HG03060 (cell line): ENCODE results near the gene SLN.
"Not testable (repeated sequence)": the region's sequence is repeated elsewhere in the genome, so short reads cannot be mapped to it uniquely, and the experiment has no call there.

Experiments used
- ATAC-seq: cut with Tn5 transposase; IDR thresholded peaks from one replicate; pipeline ENCODE4 v1.9.1; 2021; ENCODE audit warnings: low read depth, moderate number of reproducible peaks; ENCODE audit not compliant: unreplicated experiment

The SLN gene

DNA sequence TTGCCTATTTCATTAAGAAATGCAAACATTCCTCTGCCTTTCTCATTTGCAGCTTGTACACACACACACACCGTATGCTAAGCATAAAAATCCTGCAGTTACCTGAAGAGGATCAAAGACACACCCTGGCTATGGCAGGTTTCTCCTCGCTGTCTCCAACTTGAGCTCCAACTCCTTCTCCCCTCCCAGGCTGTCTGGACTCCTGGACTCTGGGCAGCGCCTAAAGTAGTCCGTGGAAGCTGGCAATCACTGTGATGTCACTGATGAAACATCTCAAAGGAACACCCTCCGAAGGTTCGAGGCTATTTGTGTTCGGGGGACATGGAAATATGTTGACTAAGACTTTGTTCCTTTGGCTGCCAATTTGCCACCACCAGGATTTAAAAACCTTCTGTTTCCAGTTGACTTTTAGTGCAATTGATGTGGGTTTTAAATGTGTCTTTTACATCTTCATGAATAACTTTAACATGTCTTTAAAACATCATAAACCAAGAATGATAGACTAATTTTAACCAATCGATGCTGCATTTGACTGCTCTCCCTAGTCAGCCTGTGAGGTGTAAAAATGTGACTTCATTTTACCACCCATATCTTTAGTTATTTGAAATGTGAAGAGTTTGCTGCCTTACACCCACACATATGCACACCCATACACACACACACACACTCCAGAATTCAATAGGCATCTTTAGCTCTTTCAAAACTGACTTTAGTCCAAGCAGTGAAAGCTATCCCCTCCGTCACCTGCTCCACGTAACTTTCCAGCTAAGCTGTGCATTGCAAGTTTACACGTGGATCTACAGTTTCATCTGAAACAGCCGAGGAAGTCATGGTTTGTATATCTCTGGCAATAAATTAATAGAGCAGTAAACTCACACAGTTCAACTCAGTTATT is at the start of gene SLN:
Gene SLN (minus strand): TSS at position 196 of the 895 bp plus-strand sequence.
- no peak for ATAC-seq

- ATAC-seq, result not testable (repeated sequence)
These were observed 47.0 kb upstream of the SLN start for GRCh38 chr11:107758719-107759355.

DNA sequence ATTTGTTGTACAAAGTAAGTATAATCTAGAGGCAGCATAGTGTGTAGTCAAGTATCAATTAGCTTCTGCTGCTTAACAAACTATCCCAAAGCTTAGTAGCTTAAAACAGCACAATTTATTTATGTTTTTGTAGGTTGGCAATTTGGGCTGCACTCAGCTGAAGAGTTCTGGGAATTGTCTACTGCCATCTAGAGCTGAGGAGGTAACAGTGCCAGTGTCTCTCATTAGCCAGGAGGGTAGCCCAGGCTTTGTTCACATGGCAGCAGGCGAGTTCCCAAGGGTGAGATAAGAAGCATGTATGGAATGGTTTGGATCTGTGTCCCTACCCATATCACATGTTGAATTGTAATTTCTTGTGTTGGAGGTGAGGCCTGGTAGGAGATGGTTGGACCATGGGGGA is 45.8 kb upstream of the SLN start:
- no peak for ATAC-seq

GRCh38 chr11:107756553-107756952 is 44.7 kb upstream of the SLN start:
- no peak for ATAC-seq

DNA sequence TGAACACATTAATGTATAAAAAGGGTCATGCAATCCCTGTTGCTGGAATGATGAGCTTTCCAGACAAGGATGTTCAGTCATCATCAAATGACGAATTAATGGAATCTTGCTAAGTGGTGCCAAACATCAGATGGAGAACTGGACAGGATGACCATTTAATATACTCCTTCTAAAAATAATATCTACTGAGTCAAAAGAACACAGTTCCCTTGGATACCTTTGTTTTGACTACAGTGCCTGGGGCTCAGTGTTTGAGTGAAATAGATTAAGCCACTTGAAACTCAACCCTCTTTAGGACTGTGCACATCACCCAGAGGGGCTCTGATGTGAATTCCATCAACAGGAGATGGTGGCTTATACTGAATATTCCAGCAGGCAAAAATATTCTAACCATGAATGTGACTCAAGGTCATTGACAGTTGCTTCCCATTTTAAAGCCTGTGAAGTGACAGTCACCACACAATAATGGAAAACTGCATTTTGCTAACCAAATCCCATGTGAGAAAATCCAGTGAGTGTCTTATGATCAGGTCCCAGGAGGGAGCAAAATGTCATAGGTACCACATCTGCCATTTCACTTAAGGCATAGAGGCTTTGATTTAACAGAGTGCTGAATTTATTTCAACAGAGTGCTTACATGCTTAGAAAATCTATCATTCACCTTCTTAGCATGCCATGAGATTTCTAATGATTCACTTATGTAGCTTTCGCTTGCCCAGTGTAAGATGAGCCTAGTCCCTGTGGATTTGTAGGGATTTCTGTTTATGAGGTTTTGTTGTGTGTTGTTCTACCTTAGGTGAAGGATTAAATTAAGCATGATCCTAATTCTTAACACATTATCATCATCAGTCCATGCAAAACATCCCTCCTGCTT is 41.3 kb upstream of the SLN start:
- no peak for ATAC-seq

- ATAC-seq, result no peak
These were observed 40.7 kb upstream of the SLN start for GRCh38 chr11:107752508-107752907.

GRCh38 chr11:107751082-107751481 is 39.2 kb upstream of the SLN start:
- ATAC-seq, result no peak

DNA sequence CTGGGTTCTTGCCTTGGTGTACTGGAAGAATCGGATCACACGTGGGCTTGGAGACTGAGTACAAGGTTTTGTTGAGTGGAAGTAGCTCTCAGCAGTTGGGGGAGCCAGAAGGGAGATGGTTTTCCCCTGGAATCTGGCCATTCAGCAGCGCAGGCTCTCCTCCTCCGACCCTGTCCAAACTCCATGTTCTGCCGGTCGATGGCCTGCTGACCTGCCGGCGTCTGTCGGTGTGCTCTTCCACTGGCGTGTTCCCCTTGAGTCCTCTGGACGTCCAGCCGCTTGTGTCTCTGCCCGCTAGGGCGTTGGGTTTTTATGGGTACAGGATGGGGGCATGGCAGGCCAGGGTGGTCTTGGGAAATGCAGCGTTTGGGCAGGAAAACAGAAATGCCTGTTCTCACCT is 38.5 kb upstream of the SLN start:
- ATAC-seq, result no peak

DNA sequence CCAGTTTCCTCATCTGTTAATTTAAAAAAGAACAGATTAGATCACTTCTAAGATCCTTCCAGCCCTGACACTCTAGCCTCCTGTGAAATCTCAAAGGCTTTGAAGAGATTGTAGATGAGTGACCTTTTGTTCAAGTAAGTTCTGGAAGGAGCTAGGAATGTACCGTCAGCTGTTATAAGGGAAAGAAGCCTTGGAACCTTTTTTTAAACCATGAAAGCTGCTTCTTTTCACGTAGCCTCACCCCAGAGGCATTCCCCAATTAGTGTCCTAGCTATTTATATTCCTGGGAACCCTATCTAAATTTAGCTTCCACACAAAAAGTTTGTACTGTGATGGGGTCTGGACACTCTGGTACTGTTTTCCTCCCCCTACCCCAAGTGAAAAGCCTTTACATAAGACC is 35.8 kb upstream of the SLN start:
- no peak for ATAC-seq

DNA sequence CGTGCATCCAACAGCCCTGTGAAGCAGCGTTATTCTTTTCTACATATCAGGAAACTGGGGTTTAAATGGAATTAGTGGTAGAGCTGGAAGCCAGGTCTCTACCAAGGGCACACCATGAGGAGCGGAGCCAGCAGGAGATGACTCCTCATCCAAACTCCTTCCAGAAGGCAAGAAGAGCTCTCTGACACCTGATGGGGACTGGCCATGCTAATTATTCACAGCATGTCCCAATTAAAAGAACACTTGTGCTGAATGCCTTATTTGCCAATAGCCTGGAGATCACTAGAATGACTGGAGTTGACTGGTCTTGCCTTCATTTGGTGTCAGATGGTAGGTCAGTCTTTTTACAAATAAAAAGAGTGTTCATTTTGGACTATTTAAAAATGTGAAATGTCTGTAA is 32.9 kb upstream of the SLN start:
- no peak for ATAC-seq

GRCh38 chr11:107743191-107743590 is 31.3 kb upstream of the SLN start:
- ATAC-seq, result no peak

GRCh38 chr11:107741044-107741823 is 29.4 kb upstream of the SLN start:
- peak; percentile 89 for ATAC-seq

GRCh38 chr11:107740271-107740670 is 28.4 kb upstream of the SLN start:
- no peak for ATAC-seq

- ATAC-seq, result no peak
These were observed 24.7 kb upstream of the SLN start for GRCh38 chr11:107736546-107736945.

DNA sequence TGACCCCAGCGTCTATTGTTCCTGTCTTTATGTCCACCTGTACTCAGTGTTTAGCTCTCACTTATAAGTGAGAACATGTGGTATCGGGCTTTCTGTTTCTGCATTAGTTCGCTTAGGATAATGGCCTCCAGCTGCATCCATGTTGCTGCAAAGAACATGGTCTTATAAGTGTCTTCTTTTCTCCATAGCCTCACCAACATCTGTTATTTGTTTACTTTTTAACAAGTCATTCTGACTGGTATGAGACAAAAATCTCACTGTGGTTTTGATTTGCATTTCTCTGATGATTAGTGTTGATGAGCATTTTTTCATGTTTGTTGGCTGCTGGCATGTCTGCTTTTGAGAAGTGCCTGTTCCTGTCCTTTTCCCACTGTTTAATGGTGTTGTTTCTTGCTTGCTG is 21.7 kb upstream of the SLN start:
- ATAC-seq, result peak; percentile 56

GRCh38 chr11:107732689-107733051 is 20.8 kb upstream of the SLN start:
- no peak for ATAC-seq

DNA sequence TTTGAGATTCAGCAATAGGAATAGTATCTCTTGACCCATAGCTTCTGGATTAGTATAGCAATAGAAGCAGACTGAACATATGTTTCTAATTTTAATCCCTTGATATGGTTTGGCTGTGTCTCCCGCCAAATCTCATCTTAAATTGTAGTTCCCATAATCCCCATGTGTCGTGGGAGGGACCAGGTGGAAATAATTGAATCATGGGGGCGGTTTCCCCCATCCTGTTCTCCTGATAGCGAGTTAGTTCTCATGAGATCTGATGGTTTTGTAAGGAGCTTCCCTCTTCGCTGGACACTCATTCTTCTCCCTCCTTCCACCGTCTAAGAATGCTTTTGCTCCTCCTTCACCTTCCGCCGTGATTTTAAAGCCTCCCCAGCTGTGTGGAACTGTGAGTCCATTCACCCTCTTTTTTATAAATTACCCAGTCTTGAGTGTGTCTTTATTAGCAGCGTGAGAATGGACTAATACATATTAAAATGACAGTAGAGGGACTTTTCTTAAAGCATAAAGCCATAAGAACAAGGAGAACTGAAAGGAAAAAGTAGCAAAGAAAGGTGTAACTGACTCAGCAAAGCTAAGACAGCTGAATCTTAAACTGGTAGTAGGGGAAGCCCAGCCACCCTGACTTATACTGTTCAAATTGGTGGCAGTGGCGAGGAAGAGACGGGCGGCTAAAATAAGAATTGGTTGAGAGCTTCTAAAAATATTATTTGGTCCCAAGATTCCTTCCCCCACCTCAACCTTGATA is 20.3 kb upstream of the SLN start:
- no peak for ATAC-seq

DNA sequence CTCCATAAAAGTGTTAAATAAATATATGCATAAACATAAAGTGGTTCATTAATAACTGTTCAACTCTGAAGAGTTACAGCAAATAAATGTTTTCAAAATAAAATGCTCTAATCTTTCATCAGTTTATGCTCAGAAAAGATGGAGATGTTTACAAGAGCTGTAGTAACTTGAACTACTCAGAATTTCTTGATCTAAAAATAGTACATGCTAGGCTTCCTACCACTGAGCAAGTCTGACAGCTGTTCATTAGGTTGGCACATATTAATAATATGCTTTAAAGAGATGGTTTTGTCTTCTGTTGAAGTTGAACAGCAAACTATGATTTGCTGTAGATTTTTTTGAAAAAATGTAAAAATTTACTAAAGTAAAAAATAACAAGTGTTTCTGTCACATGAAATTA is 10.8 kb upstream of the SLN start:
- no peak for ATAC-seq

GRCh38 chr11:107721207-107721606 is 9.4 kb upstream of the SLN start:
- ATAC-seq, result no peak

DNA sequence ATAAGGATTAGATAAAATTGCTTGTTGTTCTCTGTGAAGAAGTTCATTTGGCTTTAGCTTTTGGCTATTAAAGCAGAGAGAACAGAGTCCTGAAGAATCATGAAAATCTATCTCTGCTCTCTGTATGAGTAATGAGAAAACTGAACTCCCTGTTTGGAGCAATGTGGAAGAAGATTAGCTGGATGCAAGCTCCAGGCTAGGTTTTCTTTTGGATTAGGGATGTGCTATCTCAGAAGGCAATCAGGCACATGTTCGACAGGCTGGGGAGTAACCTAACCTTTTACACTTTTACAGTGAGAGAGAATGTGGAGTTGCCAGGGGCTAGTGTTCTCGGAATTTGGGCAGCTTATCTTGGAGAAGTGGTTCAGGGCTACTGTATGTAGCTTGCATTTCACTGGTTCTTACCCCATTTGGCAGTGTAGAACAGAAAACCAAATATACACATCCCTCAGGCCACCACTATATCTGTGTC is 8.5 kb upstream of the SLN start:
- ATAC-seq, result no peak
